Activated CD4-positive, CD25-positive, alpha-beta regulatory T cell treated with anti-CD3 and anti-CD28 coated beads, Interleukin-2, amount 50 U/mL, for 24 hours (primary cell): ENCODE results near the gene ADCY5.

Source experiments
- ATAC-seq, 2 donors: fragments of 150-1000 bp; cut with Tn5 transposase; one replicate each; pipeline ENCODE4 v1.10.0; 2021; ENCODE audit warnings: mild to moderate bottlenecking in 1 of 2, moderate library complexity in 1 of 2

The ADCY5 gene

DNA sequence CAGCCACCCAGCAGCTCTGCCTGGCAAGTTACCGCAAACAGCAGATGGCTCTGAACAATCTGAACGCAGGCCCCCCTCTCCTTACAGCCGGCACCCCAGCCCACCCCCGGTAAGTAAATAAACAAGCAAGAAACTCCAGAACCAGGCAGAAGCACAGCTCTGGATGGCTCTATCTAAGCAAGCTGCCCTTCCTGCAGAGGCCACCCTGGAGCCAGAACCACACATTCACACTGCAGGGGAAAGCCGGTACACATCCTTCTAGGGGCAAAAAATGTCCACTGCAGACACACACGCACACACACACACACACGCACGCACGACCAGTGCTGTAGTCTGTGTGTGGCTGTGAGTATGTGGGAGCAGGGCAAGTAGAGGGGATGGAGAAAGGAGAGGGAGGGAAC is 63.9 kb downstream of the ADCY5 start:
- no peak for ATAC-seq

GRCh38 chr3:123384256-123384655 is 64.6 kb downstream of the ADCY5 start:
- no peak for ATAC-seq

DNA sequence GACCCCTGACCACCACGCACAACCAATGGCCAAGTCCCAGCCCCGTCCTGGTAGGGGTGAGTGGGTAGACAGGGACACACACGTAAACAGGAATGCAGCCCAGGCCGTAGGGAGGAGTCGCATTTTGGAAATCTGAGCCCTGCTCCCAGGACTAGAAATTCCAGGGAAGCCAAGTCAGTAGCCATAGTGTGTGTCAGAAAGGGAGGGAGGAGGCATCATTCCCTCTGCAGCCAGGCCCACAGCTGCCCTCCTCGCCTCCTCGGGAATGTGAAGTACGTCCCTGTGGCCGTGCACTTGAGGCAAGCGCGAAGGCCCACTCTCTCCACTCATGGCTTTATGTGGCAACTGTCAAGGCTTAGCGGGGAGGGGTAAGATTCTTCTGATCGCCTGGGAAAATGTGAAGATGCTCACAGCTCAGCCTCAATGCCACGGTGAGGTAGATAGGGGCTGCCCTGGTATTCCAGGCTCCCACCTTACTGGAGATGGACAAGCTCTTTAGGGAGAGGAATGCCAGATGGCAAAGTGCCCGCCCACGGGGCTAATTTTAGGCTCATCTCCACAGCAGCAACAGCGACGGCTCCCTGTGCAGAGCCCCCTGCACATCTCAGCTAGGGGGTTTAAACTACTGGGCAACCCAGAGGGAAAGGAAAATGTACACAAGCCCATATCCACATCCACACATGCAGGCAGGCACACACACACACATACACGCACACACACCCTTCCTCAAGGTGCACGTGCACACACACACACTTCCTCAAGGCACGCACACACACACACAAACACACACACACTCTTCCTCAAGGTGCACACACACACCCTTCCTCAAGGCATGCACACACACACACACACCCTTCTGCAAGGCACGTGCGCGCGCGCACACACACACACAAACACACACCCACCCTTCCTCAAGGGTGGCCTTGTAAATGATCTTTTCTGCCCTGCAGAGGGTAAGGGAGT is 65.5 kb downstream of the ADCY5 start:
- ATAC-seq = no peak

- ATAC-seq = no peak
Measured at GRCh38 chr3:123380261-123380660, 68.6 kb downstream of the ADCY5 start.

GRCh38 chr3:123379041-123379830 is 69.7 kb downstream of the ADCY5 start:
- ATAC-seq = no peak

DNA sequence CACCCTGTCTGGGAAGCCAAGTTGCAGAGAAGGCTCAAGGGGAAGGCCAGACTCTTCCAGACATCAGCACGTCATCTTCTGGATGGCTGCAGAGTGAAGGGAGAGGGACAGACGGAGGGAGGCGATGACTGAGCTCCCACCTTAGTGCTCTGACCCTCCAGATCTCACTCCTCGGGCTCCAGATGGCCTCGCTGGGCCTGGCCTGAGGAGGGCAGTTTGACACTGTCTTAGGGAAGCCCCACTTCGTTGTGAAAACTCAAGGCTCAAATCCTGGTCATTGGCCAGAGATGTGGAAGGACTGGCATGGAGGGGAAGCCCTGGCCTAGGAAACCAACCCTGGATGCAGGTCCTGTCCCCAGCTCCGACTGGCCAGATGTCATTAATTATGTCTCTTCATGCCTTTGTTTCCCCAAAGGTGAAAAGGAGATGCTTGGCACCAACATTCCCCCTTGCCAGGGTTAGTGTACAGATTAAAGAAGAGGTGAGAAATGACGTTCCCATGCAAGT is 70.4 kb downstream of the ADCY5 start:
- no peak for ATAC-seq

DNA sequence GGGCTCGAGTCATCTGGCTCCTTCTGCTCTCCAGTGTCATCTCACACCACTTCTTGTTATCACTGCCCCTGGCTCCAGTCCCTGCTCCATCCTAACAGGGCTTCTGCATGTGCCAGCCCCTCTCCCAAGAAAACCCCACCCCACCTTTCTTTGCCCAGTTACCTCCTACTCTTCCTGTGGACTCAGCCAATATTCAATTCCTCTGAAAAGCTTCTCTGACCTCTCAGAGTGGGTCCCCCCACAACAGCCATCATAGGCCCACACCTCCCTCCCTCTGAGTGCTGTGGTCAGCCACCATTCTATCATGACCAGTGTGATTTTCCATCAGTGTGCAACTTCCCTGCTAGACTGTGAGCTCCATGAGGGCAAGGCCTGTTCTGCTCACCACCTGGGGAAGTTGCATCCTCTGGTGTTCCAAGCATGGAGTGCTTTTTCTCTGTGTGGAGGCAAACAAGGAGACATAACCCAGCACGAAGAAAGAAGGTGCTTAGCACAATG is 71.6 kb downstream of the ADCY5 start:
- ATAC-seq = no peak

DNA sequence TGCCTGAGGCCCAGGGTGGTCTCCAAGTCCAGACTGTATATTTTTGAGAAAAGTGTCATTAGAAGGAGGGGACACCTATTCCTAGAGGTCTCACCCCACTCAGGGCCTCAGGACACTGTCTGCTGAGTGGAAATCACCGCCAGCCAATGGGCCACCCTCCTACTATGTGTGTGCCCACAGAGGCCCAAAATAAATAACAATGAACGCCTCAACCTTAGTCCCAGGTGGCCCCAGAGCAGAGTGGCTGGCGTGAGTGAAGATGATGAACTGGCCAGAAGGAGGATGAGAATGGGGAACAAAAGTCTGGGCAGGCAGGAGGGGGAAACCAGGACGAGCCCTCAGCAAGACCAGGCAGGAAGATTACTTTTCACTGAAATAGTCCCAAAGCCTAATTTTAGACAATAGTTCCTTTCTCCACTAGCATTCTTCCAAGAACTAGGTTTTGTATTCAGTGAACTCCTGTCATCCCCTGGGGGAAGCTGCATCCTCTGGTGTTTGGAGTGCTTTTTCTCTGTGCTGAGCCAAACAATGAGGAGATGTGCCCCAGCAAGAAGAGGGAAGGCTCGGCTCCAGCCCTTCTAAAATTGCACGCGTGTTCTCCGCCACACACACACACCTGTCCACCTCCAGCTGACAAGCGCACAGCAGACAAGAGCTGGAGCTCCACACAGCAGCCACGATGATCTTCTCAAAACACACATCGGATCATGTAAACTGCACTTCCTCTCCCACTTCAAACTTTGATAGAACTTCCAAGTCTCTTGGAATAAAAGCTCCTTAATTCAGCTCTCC is 72.2 kb downstream of the ADCY5 start:
- ATAC-seq = no peak

- ATAC-seq = no peak
Measured at GRCh38 chr3:123375014-123375940, 73.6 kb downstream of the ADCY5 start.

DNA sequence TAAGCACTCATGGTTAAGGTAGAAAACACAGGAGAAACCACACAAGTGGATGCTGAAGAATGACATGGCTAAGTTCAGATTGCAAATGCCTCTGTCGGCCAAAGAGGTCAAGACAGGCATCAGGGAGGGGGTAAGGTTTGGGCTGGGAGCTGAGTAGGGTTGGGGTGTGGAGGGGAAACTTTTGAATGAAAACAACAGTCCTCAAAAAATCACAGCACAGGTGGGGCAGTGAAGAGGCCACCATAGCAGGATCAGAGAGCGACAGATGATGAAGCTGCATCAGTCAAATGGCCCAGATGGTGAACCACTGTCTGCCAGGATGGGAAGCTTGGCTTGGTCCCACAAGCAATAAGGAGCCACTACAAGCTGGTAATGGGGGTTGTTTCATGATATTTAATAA is 74.9 kb downstream of the ADCY5 start:
- ATAC-seq = no peak

GRCh38 chr3:123373474-123373987 is 75.4 kb downstream of the ADCY5 start:
- no peak for ATAC-seq

DNA sequence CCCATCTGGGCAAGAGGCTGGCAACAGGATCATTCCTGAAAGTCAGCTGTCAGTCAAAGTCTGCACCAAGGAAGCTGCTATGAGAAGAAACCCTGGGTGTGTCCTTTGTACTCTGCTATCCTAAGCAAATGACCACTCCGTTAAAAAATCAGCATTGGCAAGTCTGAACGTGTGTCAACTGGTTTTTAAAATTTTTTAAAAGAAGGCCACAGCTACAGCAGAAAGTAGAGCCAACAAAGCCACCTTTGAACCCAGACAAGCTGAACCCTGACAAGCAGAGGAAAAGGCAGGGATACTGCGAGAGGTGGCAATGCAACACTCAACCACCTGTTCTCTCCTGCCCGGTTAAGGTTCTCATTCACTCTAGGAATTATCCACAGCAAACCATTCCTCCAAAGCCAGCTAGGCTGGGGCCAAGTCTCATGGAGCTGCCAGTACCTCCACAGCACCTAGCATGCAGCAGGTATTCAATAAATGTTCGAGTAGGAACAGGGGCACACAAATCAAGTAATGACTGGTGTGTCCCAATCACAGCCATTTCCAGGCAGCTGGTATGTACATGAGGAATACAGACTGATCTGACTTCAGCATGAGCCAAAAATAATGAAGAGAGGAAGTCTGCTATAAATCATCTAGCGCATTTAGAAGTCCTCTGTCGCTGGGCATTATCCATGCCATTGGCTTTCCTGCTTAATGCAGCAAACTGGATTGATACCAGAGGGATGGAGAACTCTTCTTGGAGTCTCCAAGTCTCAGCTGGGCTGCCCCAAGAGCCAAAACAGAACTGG is 76.0 kb downstream of the ADCY5 start:
- no peak for ATAC-seq

- ATAC-seq = no peak
Measured at GRCh38 chr3:123371859-123372685, 76.8 kb downstream of the ADCY5 start.

DNA sequence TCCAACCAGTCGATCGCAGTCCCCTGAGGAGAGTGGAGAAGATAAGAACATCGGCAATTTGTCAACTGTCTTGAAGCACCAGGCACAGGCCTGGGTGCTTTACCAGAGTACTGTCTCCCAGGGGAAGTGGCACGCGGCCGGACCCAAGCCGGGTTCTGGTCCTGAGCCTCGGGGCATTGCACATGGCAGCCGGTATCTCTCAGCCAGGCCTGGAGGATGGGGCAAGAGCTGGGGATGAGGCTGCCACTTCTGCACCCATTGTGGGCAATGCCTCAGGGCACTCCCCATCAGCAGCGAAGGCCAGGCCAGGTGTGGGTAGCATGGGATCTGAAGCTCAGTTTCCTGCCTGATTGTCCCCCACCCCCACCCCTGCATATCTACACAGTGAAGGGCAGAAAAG is 77.5 kb downstream of the ADCY5 start:
- ATAC-seq = no peak

DNA sequence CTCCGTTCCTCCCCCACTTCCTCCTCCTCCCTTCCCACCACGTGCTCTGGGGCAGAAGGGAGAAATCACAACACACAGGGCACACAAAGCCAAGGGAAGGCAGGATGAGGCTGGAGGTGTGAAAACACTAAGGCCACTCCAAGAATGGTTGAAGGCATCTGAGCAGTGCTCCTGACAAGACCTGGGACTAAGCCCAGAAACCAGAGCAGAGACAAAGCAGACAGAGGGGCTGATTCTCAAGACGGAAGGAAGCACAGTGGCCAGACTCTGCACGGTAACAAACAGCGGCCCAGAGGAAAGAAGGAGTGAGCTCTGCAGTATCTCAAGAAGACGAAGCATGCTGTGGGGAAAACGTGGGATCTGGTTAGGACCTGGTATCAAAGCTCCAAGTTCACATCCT is 78.1 kb downstream of the ADCY5 start:
- ATAC-seq = no peak

GRCh38 chr3:123369085-123369484 is 79.8 kb downstream of the ADCY5 start:
- ATAC-seq = no peak

DNA sequence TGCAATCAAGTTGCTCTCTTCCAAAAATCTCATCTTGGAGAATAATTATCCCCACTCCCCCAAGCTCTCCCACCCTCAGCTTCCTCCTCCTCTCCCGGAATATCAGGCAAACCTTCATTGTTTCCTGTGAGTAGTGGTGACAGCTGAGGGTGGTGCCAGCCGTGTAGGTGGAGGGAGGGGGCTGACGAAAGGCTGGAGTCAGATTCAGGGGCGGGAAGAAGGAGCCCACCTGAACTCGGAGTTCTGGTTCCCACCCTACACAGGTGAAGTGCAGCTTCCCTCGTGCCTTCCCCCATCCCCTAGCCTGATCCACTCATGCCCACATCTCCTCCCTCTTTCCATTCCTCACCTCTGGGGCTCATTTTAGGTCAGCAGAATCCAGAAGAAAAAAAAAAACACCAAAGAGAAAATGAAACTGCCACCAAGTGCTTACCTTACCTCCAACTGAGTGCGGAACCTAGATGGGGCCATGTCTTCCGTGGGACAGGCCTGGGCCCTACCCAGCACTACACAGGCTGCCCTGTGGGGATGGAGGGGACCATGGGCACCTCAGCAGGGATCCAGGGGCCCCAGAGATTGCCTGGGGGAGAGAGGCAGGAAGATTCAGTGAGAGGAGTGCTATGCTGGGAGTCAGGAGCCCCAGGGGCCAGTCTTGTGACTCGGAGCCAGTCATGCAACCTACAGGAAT is 81.3 kb downstream of the ADCY5 start:
- no peak for ATAC-seq

- ATAC-seq = no peak
Measured at GRCh38 chr3:123365450-123366143, 83.3 kb downstream of the ADCY5 start.
